KMS-11 (cell line): ENCODE results near the gene TIPIN.
"Not testable (repeated sequence)": the region's sequence is repeated elsewhere in the genome, so short reads cannot be mapped to it uniquely, and the experiment has no call there.

ENCODE experiments used
- H2AFZ ChIP-seq: fragments of 200-600 bp; sonication (generic); 2 replicates; pipeline ENCODE4 v1.6.1; 2016; ENCODE audit warnings: antibody characterized with exemption, mixed run types, low read depth
- H3K27ac ChIP-seq: fragments of 200-600 bp; sonication (generic); 2 replicates; pipeline ENCODE4 v1.6.1; 2016; ENCODE audit warnings: mild to moderate bottlenecking, mixed run types
- H3K27me3 ChIP-seq: fragments of 200-600 bp; sonication (generic); 2 replicates; pipeline ENCODE4 v1.6.1; 2017; ENCODE audit warnings: mild to moderate bottlenecking, low read depth, mixed run types, moderate library complexity; ENCODE audit not compliant: insufficient read depth
- H3K36me3 ChIP-seq: fragments of 200-600 bp; sonication (generic); 2 replicates; pipeline ENCODE4 v1.6.1; 2017; ENCODE audit warnings: mild to moderate bottlenecking, mixed run types; ENCODE audit not compliant: insufficient read depth
- H3K4me1 ChIP-seq: fragments of 200-600 bp; sonication (generic); 2 replicates; pipeline ENCODE4 v1.6.1; 2016; ENCODE audit warnings: mild to moderate bottlenecking, low read depth, mixed run types; ENCODE audit not compliant: poor library complexity, severe bottlenecking
- H3K4me2 ChIP-seq: fragments of 200-600 bp; sonication (generic); 2 replicates; pipeline ENCODE4 v1.7.0; 2016; ENCODE audit warnings: mild to moderate bottlenecking, mixed run types
- H3K4me3 ChIP-seq: fragments of 200-600 bp; sonication (generic); IDR thresholded peaks from 2 replicates; pipeline ENCODE4 v1.6.1; 2017; ENCODE audit warnings: low read depth, low read length, mixed read lengths; ENCODE audit not compliant: insufficient read depth
- H3K79me2 ChIP-seq: fragments of 200-600 bp; sonication (generic); 2 replicates; pipeline ENCODE4 v1.6.1; 2016; ENCODE audit warnings: low read depth, mixed run types; ENCODE audit not compliant: insufficient read depth
- H3K9ac ChIP-seq: fragments of 200-600 bp; sonication (generic); 2 replicates; pipeline ENCODE4 v1.6.1; 2016; ENCODE audit warnings: mild to moderate bottlenecking, mixed run types
- H4K20me1 ChIP-seq: fragments of 200-600 bp; sonication (generic); 2 replicates; pipeline ENCODE4 v1.6.1; 2016; ENCODE audit warnings: mild to moderate bottlenecking, mixed run types; ENCODE audit not compliant: insufficient read depth
- TF ChIP-seq, protein P1 (sequence below): fragments of 200-600 bp; sonication (generic); conservative IDR thresholded peaks from 2 replicates; pipeline ENCODE4 v1.6.1; 2017; ENCODE audit warnings: low read depth, mild to moderate bottlenecking, antibody characterized with exemption, low read length, moderate library complexity, mixed read lengths

Gene TIPIN

DNA sequence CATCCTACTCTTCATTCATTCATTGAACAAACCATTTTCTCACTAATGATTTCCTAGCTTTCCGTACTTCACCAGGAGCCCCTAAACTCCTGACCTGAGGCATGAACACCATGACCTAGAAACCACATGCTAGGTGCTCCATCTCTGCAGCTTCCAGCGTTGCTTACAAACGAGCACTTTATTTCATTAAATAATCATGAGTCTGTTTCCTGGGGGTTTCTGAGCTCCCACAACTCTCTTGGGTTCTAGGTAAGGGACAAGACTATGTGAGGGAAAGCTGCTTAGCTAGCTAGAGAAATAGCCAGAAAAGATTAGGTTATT is 31.5 kb upstream of the TIPIN start:
- H3K79me2 ChIP-seq: peaks cover 56% of the 10 kb centered on the region

DNA sequence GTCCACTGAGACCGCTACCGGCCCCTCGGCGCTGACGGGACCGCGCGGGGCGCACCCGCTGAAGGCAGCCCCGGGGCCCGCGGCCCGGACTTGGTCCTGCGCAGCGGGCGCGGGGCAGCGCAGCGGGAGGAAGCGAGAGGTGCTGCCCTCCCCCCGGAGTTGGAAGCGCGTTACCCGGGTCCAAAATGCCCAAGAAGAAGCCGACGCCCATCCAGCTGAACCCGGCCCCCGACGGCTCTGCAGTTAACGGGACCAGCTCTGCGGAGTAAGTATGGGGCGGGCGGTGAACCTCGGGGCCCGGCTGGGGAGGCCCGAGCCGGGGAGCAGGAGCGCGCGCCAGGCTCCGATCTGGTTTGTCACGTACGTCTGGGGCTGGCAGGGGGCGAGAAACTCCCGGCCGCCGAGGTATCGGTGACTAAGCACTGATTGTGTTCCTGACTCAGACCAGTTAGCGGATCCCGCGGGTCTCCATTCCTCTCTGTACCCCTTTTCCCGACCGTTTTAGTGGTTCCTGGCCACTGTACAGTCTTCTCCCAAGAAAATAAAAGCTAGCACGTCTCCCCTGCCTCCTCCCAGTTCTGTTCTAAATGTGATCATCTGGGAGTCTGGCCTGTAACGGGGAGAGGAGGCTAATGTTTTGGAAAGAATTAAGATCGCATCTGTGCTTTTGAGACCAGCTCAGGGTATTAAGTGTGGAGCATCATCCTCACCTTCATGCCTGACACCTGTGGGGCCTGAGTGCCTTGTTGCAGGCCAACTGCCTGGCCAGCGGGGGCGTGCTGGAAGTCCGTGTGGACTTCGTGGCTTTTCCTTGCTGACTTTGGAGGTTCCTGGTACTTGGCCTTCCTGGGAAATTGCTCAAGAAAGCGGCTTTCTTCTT is 30.9 kb upstream of the TIPIN start:
- H3K4me3 ChIP-seq: no peak overlapping the region
- H3K36me3 ChIP-seq: no peaks in the 10 kb centered on the region
- no peaks in the 10 kb centered on the region; the same call in 1 of the 2 replicates for H4K20me1 ChIP-seq
- H3K4me2 ChIP-seq: peak overlapping the region; percentile 81
- peaks cover 41% of the 10 kb centered on the region for H3K4me1 ChIP-seq
- TF ChIP-seq, protein P1, sequence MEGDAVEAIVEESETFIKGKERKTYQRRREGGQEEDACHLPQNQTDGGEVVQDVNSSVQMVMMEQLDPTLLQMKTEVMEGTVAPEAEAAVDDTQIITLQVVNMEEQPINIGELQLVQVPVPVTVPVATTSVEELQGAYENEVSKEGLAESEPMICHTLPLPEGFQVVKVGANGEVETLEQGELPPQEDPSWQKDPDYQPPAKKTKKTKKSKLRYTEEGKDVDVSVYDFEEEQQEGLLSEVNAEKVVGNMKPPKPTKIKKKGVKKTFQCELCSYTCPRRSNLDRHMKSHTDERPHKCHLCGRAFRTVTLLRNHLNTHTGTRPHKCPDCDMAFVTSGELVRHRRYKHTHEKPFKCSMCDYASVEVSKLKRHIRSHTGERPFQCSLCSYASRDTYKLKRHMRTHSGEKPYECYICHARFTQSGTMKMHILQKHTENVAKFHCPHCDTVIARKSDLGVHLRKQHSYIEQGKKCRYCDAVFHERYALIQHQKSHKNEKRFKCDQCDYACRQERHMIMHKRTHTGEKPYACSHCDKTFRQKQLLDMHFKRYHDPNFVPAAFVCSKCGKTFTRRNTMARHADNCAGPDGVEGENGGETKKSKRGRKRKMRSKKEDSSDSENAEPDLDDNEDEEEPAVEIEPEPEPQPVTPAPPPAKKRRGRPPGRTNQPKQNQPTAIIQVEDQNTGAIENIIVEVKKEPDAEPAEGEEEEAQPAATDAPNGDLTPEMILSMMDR: peak; percentile 32; the same call in 1 of the 2 replicates
- H3K9ac ChIP-seq: peak overlapping the region; percentile 48; the same call in 1 of the 2 replicates
- peak overlapping the region; percentile 44; the same call in 1 of the 2 replicates for H2AFZ ChIP-seq
- peak overlapping the region; percentile 48; the same call in 1 of the 2 replicates for H3K27ac ChIP-seq
- no peaks in the 10 kb centered on the region for H3K27me3 ChIP-seq
- peaks cover 50% of the 10 kb centered on the region for H3K79me2 ChIP-seq

More for the DNA sequence above, 31.5 kb upstream of the TIPIN start:
- Histone ChIP-seq H3K9ac (peak overlapping the region; percentile 48; the same call in 1 of the 2 replicates), H3K4me2 (peak overlapping the region; percentile 81), H3K27me3 (no peaks in the 10 kb centered on the region), H3K27ac (peak overlapping the region; percentile 48; the same call in 1 of the 2 replicates), H2AFZ (peak overlapping the region; percentile 44; the same call in 1 of the 2 replicates), H3K4me3 (no peak overlapping the region), H4K20me1 (no peaks in the 10 kb centered on the region; the same call in 1 of the 2 replicates), H3K36me3 (no peaks in the 10 kb centered on the region), H3K4me1 (peaks cover 41% of the 10 kb centered on the region)
- TF ChIP-seq, protein P1: peak; percentile 16; the same call in 1 of the 2 replicates

DNA sequence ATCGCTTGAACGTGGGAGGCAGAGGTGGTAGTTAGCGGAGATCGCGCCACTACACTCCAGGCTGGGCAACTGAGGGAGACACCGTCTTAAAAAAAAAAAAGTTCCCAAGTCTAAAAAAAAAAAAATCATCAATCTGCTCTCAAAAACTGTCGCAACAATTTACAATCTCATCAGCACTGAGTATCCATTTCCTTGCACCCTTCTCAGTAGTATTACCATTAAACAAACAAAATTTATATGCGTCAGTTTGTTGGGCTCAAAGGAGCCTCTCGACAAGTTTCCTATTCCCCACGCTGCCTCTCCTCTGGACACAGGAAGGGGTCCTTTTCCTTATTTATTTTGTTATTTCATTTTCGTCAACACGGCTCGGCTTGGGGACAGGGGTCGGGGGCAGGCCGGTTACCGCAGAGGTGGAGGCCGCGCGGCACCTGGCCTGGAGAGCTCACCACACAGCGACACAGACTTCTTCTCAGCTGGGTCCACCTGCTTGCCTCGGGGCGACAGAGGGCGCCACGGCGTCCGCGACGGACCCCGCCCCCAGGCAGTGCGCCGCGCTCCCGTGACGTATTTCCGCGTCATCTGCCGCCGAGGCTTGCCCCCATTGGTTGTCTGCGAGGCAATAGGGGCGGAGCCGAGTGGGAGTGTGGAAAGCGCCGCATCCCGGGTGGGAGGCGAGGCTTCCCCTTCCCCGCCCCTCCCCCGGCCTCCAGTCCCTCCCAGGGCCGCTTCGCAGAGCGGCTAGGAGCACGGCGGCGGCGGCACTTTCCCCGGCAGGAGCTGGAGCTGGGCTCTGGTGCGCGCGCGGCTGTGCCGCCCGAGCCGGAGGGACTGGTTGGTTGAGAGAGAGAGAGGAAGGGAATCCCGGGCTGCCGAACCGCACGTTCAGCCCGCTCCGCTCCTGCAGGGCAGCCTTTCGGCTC is 30.0 kb upstream of the TIPIN start, which contains the start of gene MAP2K1:
Gene MAP2K1 (plus strand): TSS at position 709 of the 920 bp plus-strand sequence. CDS start 436 bp downstream, outside the sequence.
- Histone ChIP-seq H3K4me3 (no peak within 1 kb of the TSS), H3K79me2 (peaks cover 40% of the 10 kb centered on the region), H4K20me1 (no peaks in the 10 kb centered on the region; the same call in 1 of the 2 replicates), H3K27me3 (no peaks in the 10 kb centered on the region), H2AFZ (peak within 1 kb of the TSS; percentile 60; the same call in 1 of the 2 replicates), H3K4me2 (peak within 1 kb of the TSS; percentile 81), H3K36me3 (no peaks in the 10 kb centered on the region), H3K4me1 (peaks cover 33% of the 10 kb centered on the region), H3K27ac (peak within 1 kb of the TSS; percentile 48; the same call in 1 of the 2 replicates), H3K9ac (peak within 1 kb of the TSS; percentile 48; the same call in 1 of the 2 replicates)
- TF ChIP-seq, protein P1: peak; percentile 60

DNA sequence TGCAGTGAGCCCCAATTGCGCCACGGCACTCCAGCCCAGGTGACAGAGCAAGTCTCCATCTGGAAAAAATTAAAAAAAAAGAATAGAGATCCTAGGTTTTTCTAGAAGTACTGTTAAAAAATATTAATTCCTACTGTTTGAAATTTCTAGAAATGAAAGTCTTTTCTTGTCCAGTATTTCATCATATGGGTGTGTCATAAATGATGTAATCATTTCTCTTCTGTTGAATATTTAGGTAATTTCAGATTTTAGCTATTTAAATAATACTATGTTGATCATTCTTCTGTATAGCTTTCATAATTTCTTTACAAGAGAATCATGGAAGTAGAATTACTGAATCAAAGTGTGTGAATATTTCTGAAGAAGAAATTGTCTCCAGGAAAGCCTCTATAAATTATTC is 24.9 kb upstream of the TIPIN start:
- not testable (repeated sequence) for H2AFZ ChIP-seq, H3K4me1 ChIP-seq, H4K20me1 ChIP-seq, H3K27me3 ChIP-seq, H3K36me3 ChIP-seq, H3K27ac ChIP-seq, H3K4me2 ChIP-seq, H3K9ac ChIP-seq, H3K4me3 ChIP-seq, H3K79me2 ChIP-seq
